Measurements from ENCODE around the gene DPYSL4.
A peak's percentile ranks its signal among the peaks of the same experiment; 100 is the strongest.

Gene DPYSL4

DNA sequence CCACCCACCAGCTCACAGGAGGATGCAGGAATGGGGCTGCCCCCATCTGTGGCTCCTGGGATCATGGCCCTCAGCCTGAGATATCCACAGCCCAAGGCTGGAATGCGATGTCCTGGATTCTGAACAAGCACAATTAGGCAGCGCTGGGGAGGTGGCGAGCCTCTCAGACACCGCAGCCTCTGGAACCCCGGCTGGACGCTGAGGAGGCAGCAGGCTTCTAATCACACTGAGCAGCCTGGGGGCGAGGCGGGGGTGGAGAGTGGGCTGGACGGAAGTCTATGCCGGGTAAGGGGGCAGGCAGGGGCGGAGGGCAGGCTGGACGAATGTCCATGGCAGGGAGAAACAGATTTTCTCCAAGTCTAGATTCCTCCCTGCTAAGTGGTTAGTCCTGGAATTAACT, 56.4 kb downstream of the DPYSL4 start:
- DNase-seq (ENCODE audit: low spot score), result no peak

DNA sequence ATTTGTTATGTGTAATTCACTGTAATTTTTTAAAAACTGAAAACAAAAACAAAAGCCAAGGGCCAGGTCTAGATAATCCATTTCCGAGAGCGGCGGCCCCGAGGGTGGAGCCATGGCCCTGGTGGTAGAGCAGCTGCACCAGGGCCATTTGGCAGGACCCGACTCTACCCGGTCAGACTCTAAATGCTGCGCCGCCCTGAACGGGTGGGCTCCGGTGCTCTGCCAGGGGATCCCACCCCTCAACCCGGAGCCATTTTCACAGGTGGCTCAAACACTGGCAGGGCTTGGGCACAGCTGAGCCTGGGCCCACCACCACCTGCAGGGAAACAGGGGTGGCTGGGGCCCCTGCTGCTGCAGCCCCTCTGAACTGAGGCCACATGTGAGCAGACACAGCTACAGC, 56.9 kb downstream of the DPYSL4 start:
- DNase-seq (ENCODE audit: low spot score), result no peak

- DNase-seq (ENCODE audit: low spot score), result no peak
These were observed 58.3 kb downstream of the DPYSL4 start for GRCh38 chr10:132245056-132245455.

DNA sequence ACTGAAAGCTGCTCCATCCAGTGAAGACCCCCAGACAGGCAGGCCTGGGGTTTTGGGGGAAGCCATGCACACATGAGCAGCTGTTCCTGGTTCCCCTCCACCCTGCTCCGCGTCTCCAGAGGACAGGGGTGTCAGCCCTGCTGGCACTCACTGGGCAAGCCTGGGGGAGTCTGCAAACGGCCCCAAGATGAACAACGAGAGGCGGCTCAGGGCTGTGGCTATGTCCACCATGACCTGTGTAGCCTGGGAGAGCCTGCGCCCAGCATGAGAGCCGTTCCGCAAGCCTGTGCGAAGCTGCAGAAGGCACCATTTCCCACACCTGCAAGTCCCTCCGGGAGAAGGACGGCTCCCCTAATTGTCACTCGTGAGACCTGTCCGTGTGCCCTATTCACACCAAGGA, 59.5 kb downstream of the DPYSL4 start:
- DNase-seq (ENCODE audit: low spot score), result no peak

GRCh38 chr10:132247943-132248342, 61.2 kb downstream of the DPYSL4 start:
- DNase-seq (ENCODE audit: low spot score), result peak; percentile 22

GRCh38 chr10:132248455-132249225, 61.9 kb downstream of the DPYSL4 start:
- peak; percentile 71 for DNase-seq (ENCODE audit: low spot score)

GRCh38 chr10:132249226-132249724, 62.5 kb downstream of the DPYSL4 start:
- DNase-seq (ENCODE audit: low spot score), result no peak

- DNase-seq (ENCODE audit: low spot score), result no peak
These were observed 63.2 kb downstream of the DPYSL4 start for GRCh38 chr10:132249824-132250375.

GRCh38 chr10:132250481-132251475, 64.0 kb downstream of the DPYSL4 start:
- DNase-seq (ENCODE audit: low spot score), result no peak

GRCh38 chr10:132251928-132252327, 65.2 kb downstream of the DPYSL4 start:
- no peak for DNase-seq (ENCODE audit: low spot score)

DNA sequence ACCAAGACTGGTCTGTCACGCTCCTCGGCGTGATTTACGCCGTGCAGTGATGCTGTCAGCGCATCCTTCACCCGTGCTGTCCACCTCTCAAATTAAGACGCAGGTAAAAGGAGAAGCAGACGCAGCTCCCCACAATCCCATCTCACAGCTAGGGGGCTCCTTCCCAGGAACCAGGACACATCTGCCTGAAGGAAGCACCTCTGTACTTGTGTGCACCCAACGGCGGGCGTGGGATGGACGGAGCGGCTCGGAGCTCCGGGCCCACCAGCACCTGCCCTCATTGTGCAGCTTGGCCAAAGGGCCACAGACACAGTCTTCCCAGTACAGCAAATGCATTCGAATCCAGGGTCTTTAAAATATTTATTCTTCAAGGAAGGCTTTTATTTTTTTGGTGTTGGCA, 65.7 kb downstream of the DPYSL4 start:
- no peak for DNase-seq (ENCODE audit: low spot score)

GRCh38 chr10:132253092-132253687, 66.4 kb downstream of the DPYSL4 start:
- DNase-seq (ENCODE audit: low spot score), result no peak

DNA sequence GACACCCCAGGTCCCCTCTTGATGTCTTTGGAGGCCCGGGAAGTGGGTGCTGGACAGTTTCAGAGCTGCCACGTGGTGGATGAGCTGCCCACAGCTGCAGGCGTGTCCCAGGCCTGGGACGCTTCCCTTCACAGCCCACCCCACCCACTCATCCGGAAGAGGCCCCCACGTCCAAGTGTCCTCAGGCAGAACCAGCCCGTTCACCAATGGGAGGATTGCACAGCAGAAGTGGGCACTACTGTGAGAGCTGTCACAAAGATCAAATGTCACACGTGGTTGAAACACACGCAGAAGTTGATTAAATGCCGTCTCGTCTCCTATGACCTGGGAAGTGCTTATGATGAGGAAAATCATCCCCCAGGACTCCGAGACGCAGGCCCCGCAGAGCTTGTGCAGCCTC, 68.1 kb downstream of the DPYSL4 start:
- DNase-seq (ENCODE audit: low spot score), result no peak
